Esophagus squamous epithelium (tissue), 5 donors: ENCODE measurements around the gene PDZD4. TPM values are rescaled to one million over a fixed set of nuclear protein-coding genes. Genes with fewer than 3 reads are reported as not detected.

Experiments used
- DNase-seq: peaks from one replicate; lab custom pipeline; 2025; lab: John Stamatoyannopoulos, UW
- H3K27ac ChIP-seq, 4 donors: fragments of 200-600 bp; sonication (generic); one replicate each; pipeline ENCODE4 v1.5.1; 2016 to 2019; ENCODE audit warnings: mild to moderate bottlenecking in 1 of 4
- H3K27me3 ChIP-seq, 4 donors: fragments of 200-600 bp; sonication (generic); 1 replicate in 3 of 4; 2 replicates in 1 of 4; pipeline versions ENCODE4 v1.5.1 to v1.6.0; 2017 to 2021; ENCODE audit warnings: antibody characterized with exemption in 1 of 4
- H3K36me3 ChIP-seq, 3 donors: fragments of 200-600 bp; sonication (generic); one replicate each; pipeline ENCODE4 v1.5.1; 2016 to 2019
- H3K4me1 ChIP-seq, 3 donors: fragments of 200-600 bp; sonication (generic); one replicate each; pipeline ENCODE4 v1.5.1; 2017 to 2019
- H3K4me3 ChIP-seq, 4 donors: fragments of 200-600 bp; sonication (generic); 1 replicate in 3 of 4; 2 replicates in 1 of 4; pipeline ENCODE4 v1.5.1; 2016 to 2019; ENCODE audit warnings: mild to moderate bottlenecking in 2 of 4, moderate library complexity in 1 of 4
- H3K9me3 ChIP-seq, 3 donors: fragments of 200-600 bp; sonication (generic); one replicate each; pipeline ENCODE4 v1.5.1; 2016 to 2019
- CTCF ChIP-seq, 6 experiments: fragments of 450-650 bp in 4 of 6; fragments of 200-600 bp in 2 of 6; sonication (generic) in 2 of 6; IDR thresholded peaks; one replicate each; pipeline ENCODE4 v1.5.1; 2016 to 2019; ENCODE audit warnings: antibody characterized with exemption in 6 of 6, mild to moderate bottlenecking in 4 of 6, moderate library complexity in 4 of 6
- POLR2A ChIP-seq, 4 donors: fragments of 450-650 bp; IDR thresholded peaks; one replicate each; pipeline ENCODE4 v1.6.1; 2017; ENCODE audit warnings: antibody characterized with exemption in 4 of 4, mild to moderate bottlenecking in 4 of 4, moderate library complexity in 3 of 4
- WGBS, 2 donors: methylation state at CpG; one replicate each; pipeline ENCODE4 v1.1.5; 2018; 5-methylcytosine and 5-hydroxymethylcytosine counted together
- intact Hi-C: fragments of 100-400 bp; cut with DNase I; formaldehyde crosslinking; loops from one replicate; pipeline ENCODE4 v1.15.0; 2022
- total RNA-seq, 4 donors: library from RNA; depleted of rRNA; stranded (reverse); fragments of >200 nt; gene quantifications; one replicate each; pipeline ENCODE4 v1.1.0, GENCODE V29; 2016
- donor health status: DM: yes; HTN: yes; CAD: no.

Gene PDZD4
- total RNA-seq, 4 donors from 2014 or later, result 0.97 to 3.4 (median 1.9) TPM

- Histone ChIP-seq H3K36me3 (no peaks in the 10 kb centered on the region), H3K9me3 (no peaks in the 10 kb centered on the region), H3K27ac (no peak overlapping the region), H3K4me3 (no peak overlapping the region), H3K4me1 (no peaks in the 10 kb centered on the region), H3K27me3 (peaks cover 0 to 13% (median 0%) of the 10 kb centered on the region in 4 donors)
- DNase-seq, result no peak
- intact Hi-C loops, result no loop called here
- WGBS, 2 donors, result 40 to 72% methylated on average over 3 to 14 of the region's 21 CpGs
- no peak for TF ChIP-seq CTCF (IDR thresholded peaks at IDR 0.05)
- no peak for TF ChIP-seq POLR2A (IDR thresholded peaks at IDR 0.05)
Measured at GRCh38 chrX:153861733-153862310, 31.5 kb upstream of the PDZD4 start.

- TF ChIP-seq POLR2A (IDR thresholded peaks at IDR 0.05) (no peak), CTCF (IDR thresholded peaks at IDR 0.05) (no peak)
- no peak overlapping the region for H3K27ac ChIP-seq
- intact Hi-C loops, result no loop called here
- no peak for DNase-seq
- no peaks in the 10 kb centered on the region for H3K36me3 ChIP-seq
- H3K4me1 ChIP-seq, result no peaks in the 10 kb centered on the region
- no peaks in the 10 kb centered on the region for H3K9me3 ChIP-seq
- WGBS, 2 donors, result 27 to 58% methylated on average over 3 to 7 of the region's 10 CpGs
- no peak overlapping the region for H3K4me3 ChIP-seq
- H3K27me3 ChIP-seq, result peaks cover 0 to 13% (median 0%) of the 10 kb centered on the region in 4 donors
Measured at GRCh38 chrX:153861151-153861550, 30.8 kb upstream of the PDZD4 start.

GRCh38 chrX:153857348-153857903, 27.1 kb upstream of the PDZD4 start:
- WGBS, 2 donors, result 57 to 60% methylated on average over 1 of the region's 2 CpGs
- intact Hi-C loops, result no loop called here

GRCh38 chrX:153854702-153855101, 24.4 kb upstream of the PDZD4 start:
- H3K36me3 ChIP-seq, result no peaks in the 10 kb centered on the region
- H3K9me3 ChIP-seq, result no peaks in the 10 kb centered on the region
- peaks cover 0 to 4% (median 0%) of the 10 kb centered on the region in 4 donors for H3K27me3 ChIP-seq
- 67 to 91% methylated on average over 3 to 9 of the region's 9 CpGs for WGBS, 2 donors
- no peak overlapping the region for H3K27ac ChIP-seq
- no peak for DNase-seq
- no peaks in the 10 kb centered on the region for H3K4me1 ChIP-seq
- H3K4me3 ChIP-seq, result no peak overlapping the region
- intact Hi-C loops, result no loop called here
- no peak for TF ChIP-seq CTCF (IDR thresholded peaks at IDR 0.05)
- TF ChIP-seq POLR2A (IDR thresholded peaks at IDR 0.05), result no peak

More at GRCh38 chrX:153857348-153857903, 27.1 kb upstream of the PDZD4 start:
- Histone ChIP-seq H3K9me3 (no peaks in the 10 kb centered on the region), H3K27me3 (peaks cover 0 to 4% (median 2%) of the 10 kb centered on the region in 4 donors), H3K27ac (no peak overlapping the region), H3K4me3 (no peak overlapping the region), H3K4me1 (no peaks in the 10 kb centered on the region), H3K36me3 (no peaks in the 10 kb centered on the region)
- DNase-seq, result no peak
- no peak for TF ChIP-seq POLR2A (IDR thresholded peaks at IDR 0.05)
- TF ChIP-seq CTCF (IDR thresholded peaks at IDR 0.05), result no peak

GRCh38 chrX:153853902-153854267, 23.5 kb upstream of the PDZD4 start:
- H3K36me3 ChIP-seq, result no peaks in the 10 kb centered on the region
- TF ChIP-seq CTCF (IDR thresholded peaks at IDR 0.05) (no peak), POLR2A (IDR thresholded peaks at IDR 0.05) (no peak)
- no peak overlapping the region for H3K4me3 ChIP-seq
- 93% methylated on average over 3 of the region's 3 CpGs; no CpG with 5 or more reads in 1 of the 2 donors for WGBS, 2 donors
- H3K9me3 ChIP-seq, result no peaks in the 10 kb centered on the region
- peaks cover 0 to 4% (median 0%) of the 10 kb centered on the region in 4 donors for H3K27me3 ChIP-seq
- no peak for DNase-seq
- intact Hi-C loops, result no loop called here
- H3K27ac ChIP-seq, result no peak overlapping the region
- H3K4me1 ChIP-seq, result no peaks in the 10 kb centered on the region
